Urinary bladder (tissue), 4 donors: Measurements from ENCODE around the gene NELFB. TPM values are rescaled to one million over a fixed set of nuclear protein-coding genes. Genes with fewer than 3 reads are reported as not detected.
A peak's percentile ranks its signal among the peaks of the same experiment; 100 is the strongest.

Experiments
- DNase-seq: peaks from one replicate; pipeline ENCODE4 v3.0.0-alpha.2; 2015; ENCODE audit errors: extremely low spot score
- H3K27ac ChIP-seq: one replicate; pipeline ENCODE4 v1.5.1; 2013; ENCODE audit warnings: low read depth, mild to moderate bottlenecking, moderate library complexity
- H3K36me3 ChIP-seq: one replicate; pipeline ENCODE4 v1.6.1; 2013; ENCODE audit warnings: mild to moderate bottlenecking, moderate library complexity; ENCODE audit not compliant: insufficient read depth
- H3K4me1 ChIP-seq: one replicate; pipeline ENCODE4 v1.6.1; 2013; ENCODE audit warnings: mild to moderate bottlenecking, moderate library complexity; ENCODE audit not compliant: insufficient read depth
- H3K4me3 ChIP-seq: one replicate; pipeline ENCODE4 v1.5.1; 2013; ENCODE audit warnings: low read depth, low read length
- WGBS: extraction: QIAGEN DNeasy Blood & Tissue Kit; methylation state at CpG from one replicate; pipeline ENCODE4 v1.1.7; 2013; 5-methylcytosine and 5-hydroxymethylcytosine counted together
- polyA plus RNA-seq: library from polyadenylated mRNA; stranded (reverse); fragments of 200-250 nt; gene quantifications from one replicate; pipeline ENCODE4 v1.2.3, GENCODE V29; 2013
- total RNA-seq: library from RNA; depleted of rRNA; stranded (reverse); fragments of >200 nt; gene quantifications from one replicate; pipeline ENCODE4 v1.2.3, GENCODE V29; 2014
- donor health status: healthy with polysubstance abuse.
- donor health status: healthy.

The NELFB gene
- total and polyA plus RNA-seq, 2 donors = 28.9 to 64.2 TPM

DNA sequence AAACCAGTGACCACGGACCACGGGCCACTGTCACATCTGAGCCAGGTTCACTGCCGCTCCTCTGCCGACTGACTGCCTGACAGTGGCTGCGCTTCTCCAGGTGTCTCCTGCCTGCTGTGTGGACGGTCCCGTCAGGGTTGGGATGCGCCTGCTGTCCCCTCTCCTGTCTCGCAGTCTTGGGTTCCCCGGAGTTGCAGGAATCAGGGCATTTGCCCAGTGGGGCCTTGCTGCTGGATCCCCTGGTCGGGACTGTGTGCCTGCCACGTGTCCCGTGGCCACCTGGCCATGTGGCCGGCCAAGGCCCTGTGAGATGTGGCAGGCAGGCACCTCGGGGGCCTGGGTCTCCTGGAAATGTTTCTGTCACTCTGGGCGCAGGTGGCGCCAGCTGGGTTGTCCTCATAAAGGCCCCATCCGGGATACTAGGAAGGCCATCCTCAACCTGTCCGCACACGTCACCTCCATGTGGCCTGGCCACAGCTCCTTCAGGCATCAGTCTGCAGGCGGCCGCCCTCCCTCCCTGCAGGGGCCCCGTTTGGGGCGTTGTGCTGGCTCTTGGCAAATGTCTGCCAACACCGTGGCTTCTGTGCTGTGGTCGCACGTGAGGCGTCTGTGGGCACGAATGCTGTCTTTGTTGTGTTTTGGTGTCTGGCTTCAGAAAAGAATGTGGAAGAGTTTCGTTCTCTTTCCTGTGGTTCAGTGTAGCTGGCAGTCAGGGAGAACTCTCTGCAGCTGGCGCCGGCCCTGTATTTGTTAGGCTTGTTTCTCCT is 16.0 kb downstream of the NELFB start:
- DNase-seq = no peak
- Histone ChIP-seq H3K4me1 (no peaks in the 10 kb centered on the region), H3K36me3 (no peaks in the 10 kb centered on the region), H3K27ac (no peak overlapping the region), H3K4me3 (no peak overlapping the region)
- WGBS = 87% methylated on average over 32 of the region's 32 CpGs

DNA sequence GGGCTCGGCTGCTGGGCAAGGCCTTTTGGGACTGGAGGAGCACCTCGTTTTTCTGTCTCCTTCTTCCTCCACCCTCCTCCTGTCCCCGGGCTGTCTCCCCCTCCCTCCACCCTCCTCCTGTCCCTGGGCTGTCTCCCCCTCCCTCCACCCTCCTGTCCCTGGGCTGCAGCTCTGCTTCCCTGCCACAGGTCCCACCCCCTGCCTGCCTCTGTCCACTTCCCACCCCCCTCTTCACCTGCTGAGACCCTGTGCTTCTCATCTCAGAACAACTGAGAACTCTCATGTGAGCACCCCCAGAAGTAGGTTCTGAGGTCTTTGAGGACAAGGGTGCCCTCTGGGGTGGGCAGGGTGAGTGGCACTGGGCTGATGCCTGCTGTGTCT is 16.6 kb downstream of the NELFB start:
- no peaks in the 10 kb centered on the region for H3K36me3 ChIP-seq
- H3K27ac ChIP-seq = no peak overlapping the region
- H3K4me3 ChIP-seq = no peak overlapping the region
- H3K4me1 ChIP-seq = peaks cover 2% of the 10 kb centered on the region
- no peak for DNase-seq
- 46% methylated on average over 3 of the region's 3 CpGs for WGBS

DNA sequence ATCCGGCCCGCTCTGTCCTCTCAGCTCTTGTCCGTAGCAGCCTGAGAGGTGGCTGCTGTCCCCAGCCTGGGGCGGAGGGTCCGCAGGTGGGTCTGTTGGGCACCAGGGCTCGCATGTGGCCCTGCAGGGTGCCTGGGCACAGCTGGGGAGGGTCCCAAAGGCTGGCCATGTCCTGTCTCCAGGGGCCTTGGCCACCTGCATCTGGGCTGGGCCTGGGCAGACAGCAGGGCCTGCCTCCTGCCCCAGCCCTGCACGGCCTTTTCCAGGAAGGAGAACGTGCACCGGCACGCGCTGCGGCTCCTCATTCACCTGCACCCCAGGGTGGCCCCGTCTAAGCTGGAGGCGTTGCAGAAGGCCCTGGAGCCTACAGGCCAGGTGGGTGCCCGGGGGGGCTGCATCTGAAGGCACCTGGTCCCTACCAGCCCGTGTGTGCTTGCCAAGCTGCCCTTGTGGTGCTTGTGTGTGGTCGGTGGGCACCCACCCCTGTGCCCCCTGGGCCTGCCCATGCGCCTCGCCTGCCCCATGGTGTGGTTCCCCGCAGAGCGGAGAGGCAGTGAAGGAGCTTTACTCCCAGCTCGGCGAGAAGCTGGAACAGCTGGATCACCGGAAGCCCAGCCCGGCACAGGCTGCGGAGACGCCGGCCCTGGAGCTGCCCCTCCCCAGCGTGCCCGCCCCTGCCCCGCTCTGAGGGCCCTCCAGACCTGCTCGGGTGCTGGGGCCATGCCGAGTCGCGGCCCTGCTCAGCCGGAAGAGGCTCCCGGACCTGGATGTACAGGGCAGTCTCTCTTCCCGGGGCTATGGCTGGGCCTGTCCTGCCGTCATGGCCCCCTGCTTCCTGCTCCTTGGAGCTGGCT is 17.3 kb downstream of the NELFB start:
- Histone ChIP-seq H3K36me3 (no peaks in the 10 kb centered on the region), H3K4me1 (peaks cover 4% of the 10 kb centered on the region), H3K4me3 (no peak overlapping the region), H3K27ac (no peak overlapping the region)
- DNase-seq = no peak
- 90% methylated on average over 39 of the region's 39 CpGs for WGBS

DNA sequence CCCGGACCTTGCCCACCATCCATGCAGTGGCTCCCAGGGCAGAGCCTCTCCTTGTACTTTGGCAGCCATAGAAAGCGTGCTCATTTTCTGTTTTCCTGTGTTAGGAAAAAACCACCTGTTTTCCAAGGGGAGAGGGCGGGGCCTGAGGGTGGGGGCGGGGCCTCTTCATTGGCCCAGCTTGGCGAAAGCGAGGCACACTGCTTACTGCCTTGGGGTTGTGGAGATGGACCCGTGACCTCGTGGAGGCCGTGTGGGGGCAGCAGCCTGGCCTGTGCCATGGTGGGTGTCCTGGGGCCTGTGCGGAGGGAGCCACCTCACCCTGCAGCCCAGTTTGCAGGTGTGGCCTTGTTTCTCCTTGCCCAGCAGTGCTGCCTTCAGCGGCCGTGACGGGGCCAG is 18.0 kb downstream of the NELFB start:
- peaks cover 4% of the 10 kb centered on the region for H3K4me1 ChIP-seq
- DNase-seq = no peak
- H3K4me3 ChIP-seq = no peak overlapping the region
- H3K27ac ChIP-seq = no peak overlapping the region
- H3K36me3 ChIP-seq = no peaks in the 10 kb centered on the region
- WGBS = 84% methylated on average over 13 of the region's 13 CpGs

DNA sequence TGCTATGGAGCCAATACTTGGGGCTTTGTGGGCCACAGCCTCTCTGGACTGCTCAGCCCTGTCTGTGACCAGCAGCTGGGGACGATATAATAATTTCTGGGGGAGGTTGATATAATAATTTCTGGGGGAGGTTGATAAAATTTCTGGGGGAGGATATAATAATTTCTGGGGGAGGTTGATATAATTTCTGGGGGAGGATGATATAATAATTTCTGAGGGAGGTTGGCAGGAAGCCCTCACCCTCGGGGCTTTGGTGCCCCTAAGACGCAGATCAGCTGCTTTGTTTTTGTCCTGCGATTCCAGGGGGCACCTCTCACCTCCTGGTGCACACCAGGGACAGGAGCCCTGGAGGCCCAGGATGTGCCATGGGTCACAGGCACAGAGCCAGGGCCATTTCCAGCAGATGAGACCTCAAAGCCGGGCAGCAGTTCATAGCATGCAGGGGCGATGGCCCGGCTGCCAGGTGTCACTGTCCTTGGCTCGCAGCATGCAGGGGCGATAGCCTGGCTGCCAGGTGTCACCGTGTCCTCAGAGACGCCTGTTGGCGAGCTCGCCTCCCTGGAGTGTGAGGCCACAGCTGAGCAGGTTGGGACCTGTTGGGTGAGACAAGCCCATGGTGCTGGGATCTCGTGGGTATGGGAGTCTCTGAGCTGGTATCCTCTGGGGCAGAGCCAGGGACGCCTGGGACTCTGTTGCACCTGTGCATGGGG is 18.6 kb downstream of the NELFB start:
- DNase-seq = no peak
- Histone ChIP-seq H3K4me1 (peaks cover 7% of the 10 kb centered on the region), H3K4me3 (no peak overlapping the region), H3K36me3 (no peaks in the 10 kb centered on the region), H3K27ac (no peak overlapping the region)
- WGBS = 79% methylated on average over 15 of the region's 15 CpGs

DNA sequence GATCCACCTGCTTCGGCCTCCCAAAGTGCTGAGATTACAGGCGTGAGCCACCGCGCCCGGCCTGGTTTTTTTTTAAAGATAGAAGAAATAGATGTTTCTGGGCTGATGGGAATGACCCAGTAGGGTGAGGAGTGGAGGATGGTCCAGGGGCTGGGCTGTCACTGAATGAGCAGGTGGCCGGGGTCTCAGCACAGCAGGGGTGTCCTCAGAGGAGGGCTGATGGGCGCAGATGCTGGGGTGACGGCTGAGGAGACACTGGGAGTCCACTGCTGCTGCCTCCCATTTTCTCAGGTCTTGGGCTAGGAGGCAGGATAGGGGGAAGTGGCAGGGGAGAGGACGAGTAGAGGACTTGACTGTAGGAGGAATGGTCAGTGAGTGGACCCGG is 20.1 kb downstream of the NELFB start:
- Histone ChIP-seq H3K36me3 (no peaks in the 10 kb centered on the region), H3K27ac (no peak overlapping the region), H3K4me3 (no peak overlapping the region), H3K4me1 (peaks cover 7% of the 10 kb centered on the region)
- 85% methylated on average over 10 of the region's 10 CpGs for WGBS
- no peak for DNase-seq

DNA sequence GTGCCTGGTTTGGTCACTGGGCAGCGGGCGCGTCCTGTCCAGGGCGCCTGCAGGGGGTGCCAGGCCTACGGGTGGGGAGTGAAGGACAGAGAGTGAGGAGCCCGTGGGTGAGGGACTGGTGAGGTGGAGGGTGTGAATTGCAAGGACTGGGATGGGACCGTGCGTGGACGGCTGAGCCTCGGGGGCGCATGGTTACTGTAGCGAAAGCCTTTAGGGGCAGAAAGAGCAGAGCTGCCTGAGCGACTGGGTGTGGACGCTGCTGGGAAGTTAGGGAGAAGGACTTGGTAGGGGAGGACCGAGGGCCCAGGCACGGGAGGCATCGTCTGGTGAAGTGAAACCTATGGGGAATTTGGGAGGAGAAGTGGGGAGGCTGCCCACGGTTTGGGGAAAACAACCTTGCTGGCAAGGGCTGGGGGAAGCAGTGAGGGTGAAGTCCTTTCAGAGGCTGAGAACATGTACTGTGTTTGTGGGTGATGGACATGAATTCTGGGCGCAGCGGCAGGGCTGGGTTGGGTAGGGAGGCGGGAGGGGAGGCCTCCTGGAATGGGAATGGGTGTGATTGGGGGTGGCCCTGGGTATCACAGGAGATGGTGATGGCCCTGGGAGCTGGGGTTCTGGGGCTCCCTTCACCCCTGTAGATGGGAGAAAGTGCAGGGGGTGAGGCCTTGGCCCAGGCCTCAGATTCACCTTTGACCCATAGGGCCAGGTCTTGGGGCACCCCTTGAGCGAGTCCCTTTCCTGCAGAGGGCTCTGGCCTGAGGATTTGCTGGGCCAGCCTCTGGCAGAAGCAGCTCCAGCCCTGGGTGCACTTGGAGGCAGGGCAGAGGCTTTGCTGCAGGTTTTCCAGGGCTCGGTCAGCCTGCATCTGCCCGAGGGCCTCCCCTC is 20.7 kb downstream of the NELFB start:
- Histone ChIP-seq H3K36me3 (no peaks in the 10 kb centered on the region), H3K4me1 (peaks cover 7% of the 10 kb centered on the region), H3K27ac (no peak overlapping the region), H3K4me3 (no peak overlapping the region)
- no peak for DNase-seq
- WGBS = 82% methylated on average over 24 of the region's 24 CpGs

DNA sequence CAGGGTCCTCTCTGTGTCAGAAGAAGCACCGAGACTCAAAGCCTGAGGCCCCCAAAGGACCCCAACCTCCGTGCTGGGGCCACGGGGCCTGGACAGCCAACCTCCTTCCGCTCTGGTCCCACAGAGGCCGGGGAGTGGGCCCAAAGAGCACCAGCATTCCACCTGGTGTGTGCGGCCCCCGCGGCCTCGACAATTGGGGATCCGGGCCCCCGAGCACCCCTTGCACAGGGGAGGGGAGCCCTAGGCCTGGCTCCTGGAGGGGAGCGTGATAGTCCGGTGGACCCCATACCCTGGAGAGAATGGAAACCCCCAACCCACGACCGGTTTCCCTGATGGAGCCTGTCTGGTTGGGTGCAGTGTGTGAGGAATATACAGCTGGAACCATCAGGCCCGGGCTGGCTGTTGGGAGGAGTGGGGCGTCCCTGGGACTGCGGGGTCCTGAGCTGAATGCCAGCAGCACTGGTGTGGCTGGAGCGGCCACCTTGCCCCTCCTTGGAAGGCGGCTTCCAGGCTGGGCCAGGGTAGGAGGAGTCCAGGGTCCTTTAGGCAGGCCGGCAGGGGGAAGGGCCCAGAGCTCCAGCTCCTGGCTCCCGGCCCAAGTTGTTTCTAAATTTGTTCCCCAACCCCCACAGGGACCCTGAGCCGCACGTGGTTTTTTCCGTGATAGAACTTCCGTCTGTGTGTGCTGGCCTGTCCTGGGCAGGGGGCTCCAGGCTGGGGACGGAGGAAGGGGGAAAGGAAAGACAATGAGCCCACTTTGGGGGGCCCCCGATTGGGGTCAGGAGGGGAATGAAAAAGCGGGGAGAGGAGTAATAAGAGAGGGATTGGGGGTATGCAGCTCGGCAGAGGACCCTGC is 21.6 kb downstream of the NELFB start:
- peak overlapping the region; percentile 41 for H3K4me3 ChIP-seq
- WGBS = 35% methylated on average over 30 of the region's 30 CpGs
- DNase-seq = no peak

DNA sequence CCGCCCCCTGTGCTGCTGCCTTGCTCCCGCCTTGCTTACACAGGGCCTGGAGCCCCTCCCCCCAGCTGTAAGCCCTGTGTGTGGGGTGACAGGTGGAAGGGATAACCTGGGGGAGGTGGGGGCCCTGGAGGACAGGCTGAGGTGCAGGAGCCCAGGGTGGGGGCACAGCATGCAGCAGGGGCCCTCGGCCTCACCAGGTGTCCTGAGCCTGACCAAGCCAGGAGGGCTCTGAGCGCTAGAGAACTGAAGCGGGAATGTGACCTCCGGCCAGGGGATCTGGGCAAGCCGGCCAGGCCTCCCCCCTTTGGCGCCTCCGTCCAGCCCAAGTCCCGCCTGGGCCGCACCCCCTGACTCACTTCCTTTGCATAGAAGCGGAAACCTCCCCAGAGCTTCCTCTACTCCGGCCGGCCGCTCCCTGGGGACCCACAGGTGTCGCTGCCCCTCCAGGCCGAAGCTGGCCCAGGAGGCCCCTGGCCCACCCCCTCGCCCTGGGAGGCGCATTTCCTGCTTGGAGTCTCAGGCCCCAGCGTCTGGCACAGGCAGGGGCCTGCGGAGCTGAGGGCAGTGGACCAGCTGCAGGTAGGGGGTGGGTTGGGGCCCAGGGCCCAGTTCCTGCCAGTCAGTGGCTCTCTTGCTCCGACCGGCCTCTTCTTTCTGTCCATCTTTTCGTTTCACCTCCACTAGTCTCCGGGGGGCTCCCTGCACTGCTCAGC is 22.4 kb downstream of the NELFB start, which contains the start of gene TOR4A:
TSS of gene TOR4A (plus strand) at position 398 of the 713 bp plus-strand sequence. CDS start 964 bp downstream, outside the sequence.
- H3K4me3 ChIP-seq = peak within 1 kb of the TSS; percentile 41
- no peak for DNase-seq
- peak within 1 kb of the TSS; percentile 67 for H3K27ac ChIP-seq
- peaks cover 7% of the 10 kb centered on the region for H3K4me1 ChIP-seq
- 21% methylated on average over 25 of the region's 25 CpGs for WGBS
- H3K36me3 ChIP-seq = no peaks in the 10 kb centered on the region

More for the DNA sequence above, 21.6 kb downstream of the NELFB start:
- H3K27ac ChIP-seq = peak overlapping the region; percentile 67
- peaks cover 7% of the 10 kb centered on the region for H3K4me1 ChIP-seq
- H3K36me3 ChIP-seq = no peaks in the 10 kb centered on the region

DNA sequence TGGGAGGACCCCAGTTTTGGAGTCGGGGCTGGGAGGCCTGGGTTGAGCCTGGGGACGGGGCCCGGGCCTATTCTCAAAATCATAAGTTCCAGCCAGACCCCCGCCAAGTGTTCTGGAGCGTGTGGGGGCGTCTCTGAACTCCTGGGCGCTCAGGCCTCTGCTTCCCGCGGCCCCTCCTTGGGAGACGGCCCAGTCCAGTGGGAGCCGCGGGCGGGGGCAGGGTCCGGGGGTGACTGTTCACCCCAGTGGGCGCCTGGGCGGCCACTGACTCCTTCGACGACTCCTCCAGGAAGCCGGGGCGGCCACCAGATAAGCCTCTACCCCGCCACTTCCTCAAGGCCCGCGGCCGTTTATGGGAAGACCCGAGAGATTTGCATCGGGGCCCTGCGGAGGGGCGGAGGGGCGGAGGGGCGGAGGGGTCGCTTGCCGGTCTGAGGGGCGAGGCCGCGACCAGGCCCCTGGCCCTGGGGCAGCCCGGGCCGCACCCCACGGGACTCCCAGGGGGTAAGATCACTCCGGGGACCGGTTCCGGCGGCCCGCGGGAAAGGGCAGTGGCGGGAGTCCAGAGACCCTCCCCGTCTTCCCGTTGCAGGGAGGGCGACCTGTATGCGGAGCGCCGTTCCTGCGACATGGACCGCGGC is 23.1 kb downstream of the NELFB start:
- 11% methylated on average over 54 of the region's 54 CpGs for WGBS
- peak overlapping the region; percentile 41 for H3K4me3 ChIP-seq
- peaks cover 7% of the 10 kb centered on the region for H3K4me1 ChIP-seq
- peak overlapping the region; percentile 54 for H3K27ac ChIP-seq
- no peak for DNase-seq
- no peaks in the 10 kb centered on the region for H3K36me3 ChIP-seq
